ENCODE results near the gene ELOVL6. TPM values are rescaled to one million over a fixed set of nuclear protein-coding genes. Genes with fewer than 3 reads are reported as not detected.
"Not testable (repeated sequence)": the region's sequence is repeated elsewhere in the genome, so short reads cannot be mapped to it uniquely, and the experiment has no call there.

Gene ELOVL6
- total RNA-seq, 1 donor from 2014 or later = 3.1 TPM

DNA sequence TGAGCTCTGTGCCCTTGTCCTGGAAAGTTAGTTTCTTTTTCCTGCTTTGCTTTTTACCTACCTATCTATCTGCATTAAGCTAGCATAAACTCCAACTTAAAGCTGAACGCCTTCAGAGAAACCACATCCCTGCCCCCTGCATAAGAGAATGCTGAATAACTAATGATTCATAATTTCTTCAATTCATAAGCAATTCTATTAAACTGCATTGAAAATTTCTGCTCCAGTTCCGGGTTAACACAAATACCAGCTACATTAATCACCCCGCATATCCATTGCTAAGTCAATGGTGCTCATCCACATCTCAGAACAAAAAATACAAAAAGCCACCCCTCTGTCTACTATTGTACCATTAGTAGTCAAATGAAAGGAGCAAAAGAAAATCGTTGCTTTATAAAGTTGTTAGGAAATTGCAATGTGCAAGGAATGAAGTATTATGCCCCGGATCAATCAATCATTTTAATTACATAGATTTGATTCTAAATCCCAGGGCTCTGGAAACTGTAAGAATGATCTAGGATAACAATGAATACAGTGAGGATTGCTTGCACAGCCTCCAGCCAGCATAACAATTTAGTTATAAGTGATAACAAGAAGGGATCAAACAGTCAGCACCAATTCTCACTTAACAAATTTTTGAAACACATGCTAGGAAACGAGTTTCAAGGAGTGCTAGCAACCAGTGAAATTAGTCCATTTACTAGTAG, 106.8 kb downstream of the ELOVL6 start:
- Histone ChIP-seq H3K9me3 (ENCODE audit: control insufficient read depth in 3 of 3, low read length in 3 of 3) (no peaks in the 10 kb centered on the region), H3K36me3 (ENCODE audit: control insufficient read depth in 3 of 3, insufficient read depth in 3 of 3, low read length in 3 of 3) (no peaks in the 10 kb centered on the region), H3K9ac (ENCODE audit: low read depth in 1 of 3, low read length in 3 of 3) (no peak overlapping the region), H3K27me3 (ENCODE audit: control insufficient read depth in 3 of 3, insufficient read depth in 3 of 3, low read length in 3 of 3) (no peaks in the 10 kb centered on the region), H3K4me3 (ENCODE audit: low read length in 3 of 3) (no peak overlapping the region), H3K4me1 (ENCODE audit: control insufficient read depth in 3 of 3, insufficient read depth in 3 of 3, low read length in 3 of 3) (no peaks in the 10 kb centered on the region), H3K27ac (ENCODE audit: low read depth, low read length) (no peak overlapping the region)

- H3K4me3 ChIP-seq (ENCODE audit: low read length in 3 of 3) = no peak overlapping the region
- H3K9ac ChIP-seq (ENCODE audit: low read depth in 1 of 3, low read length in 3 of 3) = no peak overlapping the region
- peaks cover 0 to 3% (median 0%) of the 10 kb centered on the region in 3 donors for H3K4me1 ChIP-seq (ENCODE audit: control insufficient read depth in 3 of 3, insufficient read depth in 3 of 3, low read length in 3 of 3)
- H3K9me3 ChIP-seq (ENCODE audit: control insufficient read depth in 3 of 3, low read length in 3 of 3) = no peaks in the 10 kb centered on the region
- no peaks in the 10 kb centered on the region for H3K36me3 ChIP-seq (ENCODE audit: control insufficient read depth in 3 of 3, insufficient read depth in 3 of 3, low read length in 3 of 3)
- no peak overlapping the region for H3K27ac ChIP-seq (ENCODE audit: low read depth, low read length)
- no peaks in the 10 kb centered on the region for H3K27me3 ChIP-seq (ENCODE audit: control insufficient read depth in 3 of 3, insufficient read depth in 3 of 3, low read length in 3 of 3)
Observed at GRCh38 chr4:110088670-110089069, 109.7 kb downstream of the ELOVL6 start.

DNA sequence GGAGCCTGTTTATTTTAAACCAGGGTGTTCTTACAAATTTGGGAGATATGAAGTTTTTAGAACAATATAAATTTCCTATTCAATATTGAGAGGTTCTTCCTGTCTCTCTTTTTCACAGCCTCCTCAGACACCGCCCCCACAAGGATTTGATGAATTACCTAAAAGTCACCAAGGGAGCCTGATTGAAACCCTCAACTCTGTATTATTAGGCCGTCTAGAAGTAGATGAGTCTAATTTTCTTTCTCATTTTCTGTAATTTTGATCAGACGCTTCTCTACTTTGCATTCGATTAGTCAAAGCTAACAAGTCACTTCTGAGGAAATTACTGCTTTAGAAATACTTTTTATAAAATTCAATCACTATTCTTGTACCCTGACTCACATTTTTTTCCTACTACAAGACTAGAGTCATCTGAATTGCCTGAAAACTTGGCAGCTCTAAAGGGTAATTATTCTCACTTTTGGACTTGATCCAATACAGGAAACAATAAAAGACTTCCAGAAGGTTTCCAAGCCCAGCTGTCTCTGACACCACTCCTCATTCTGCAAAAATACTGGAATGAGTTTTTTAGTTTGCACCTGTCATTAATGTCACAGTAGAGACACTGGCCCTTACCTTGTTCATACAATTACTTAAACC, 111.2 kb downstream of the ELOVL6 start:
- no peak overlapping the region for H3K27ac ChIP-seq (ENCODE audit: low read depth, low read length)
- H3K9ac ChIP-seq (ENCODE audit: low read depth in 1 of 3, low read length in 3 of 3) = no peak overlapping the region
- H3K36me3 ChIP-seq (ENCODE audit: control insufficient read depth in 3 of 3, insufficient read depth in 3 of 3, low read length in 3 of 3) = no peaks in the 10 kb centered on the region
- no peak overlapping the region for H3K4me3 ChIP-seq (ENCODE audit: low read length in 3 of 3)
- no peaks in the 10 kb centered on the region for H3K9me3 ChIP-seq (ENCODE audit: control insufficient read depth in 3 of 3, low read length in 3 of 3)
- no peaks in the 10 kb centered on the region for H3K27me3 ChIP-seq (ENCODE audit: control insufficient read depth in 3 of 3, insufficient read depth in 3 of 3, low read length in 3 of 3)
- peaks cover 0 to 3% (median 0%) of the 10 kb centered on the region in 3 donors for H3K4me1 ChIP-seq (ENCODE audit: control insufficient read depth in 3 of 3, insufficient read depth in 3 of 3, low read length in 3 of 3)

- H3K36me3 ChIP-seq (ENCODE audit: control insufficient read depth in 3 of 3, insufficient read depth in 3 of 3, low read length in 3 of 3) = no peaks in the 10 kb centered on the region
- H3K9me3 ChIP-seq (ENCODE audit: control insufficient read depth in 3 of 3, low read length in 3 of 3) = no peaks in the 10 kb centered on the region
- peaks cover 0 to 3% (median 0%) of the 10 kb centered on the region in 3 donors for H3K4me1 ChIP-seq (ENCODE audit: control insufficient read depth in 3 of 3, insufficient read depth in 3 of 3, low read length in 3 of 3)
- H3K9ac ChIP-seq (ENCODE audit: low read depth in 1 of 3, low read length in 3 of 3) = no peak overlapping the region
- no peak overlapping the region for H3K27ac ChIP-seq (ENCODE audit: low read depth, low read length)
- H3K27me3 ChIP-seq (ENCODE audit: control insufficient read depth in 3 of 3, insufficient read depth in 3 of 3, low read length in 3 of 3) = no peaks in the 10 kb centered on the region
- H3K4me3 ChIP-seq (ENCODE audit: low read length in 3 of 3) = no peak overlapping the region
Observed at GRCh38 chr4:110085131-110085530, 113.3 kb downstream of the ELOVL6 start.

DNA sequence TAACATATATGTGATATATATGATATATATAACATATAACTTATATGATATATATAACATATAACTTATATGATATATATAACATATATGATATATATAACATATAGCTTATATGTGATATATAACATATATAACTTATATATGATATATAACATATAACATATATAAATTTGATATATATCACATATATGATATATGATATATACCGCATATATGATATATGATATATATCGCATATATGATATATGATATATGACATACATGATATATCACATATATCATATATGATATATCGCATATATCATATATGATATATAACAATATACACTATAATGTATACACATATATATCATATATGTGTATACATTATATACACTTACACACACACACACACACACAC, 114.3 kb downstream of the ELOVL6 start:
- no peak overlapping the region for H3K27ac ChIP-seq (ENCODE audit: low read depth, low read length)

DNA sequence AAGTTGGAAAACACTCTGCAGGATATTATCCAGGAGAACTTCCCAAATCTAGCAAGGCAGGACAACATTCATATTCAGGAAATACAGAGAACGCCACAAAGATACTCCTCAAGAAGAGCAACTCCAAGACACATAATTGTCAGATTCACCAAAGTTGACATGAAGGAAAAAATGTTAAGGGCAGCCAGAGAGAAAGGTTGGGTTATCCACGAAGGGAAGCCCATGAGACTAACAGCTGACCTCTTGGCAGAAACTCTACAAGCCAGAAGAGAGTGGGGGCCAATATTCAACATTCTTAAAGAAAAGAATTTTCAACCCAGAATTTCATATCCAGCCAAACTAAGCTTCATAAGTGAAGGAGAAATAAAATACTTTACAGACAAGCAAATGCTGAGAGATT, 120.3 kb downstream of the ELOVL6 start:
- not testable (repeated sequence) for H3K27me3 ChIP-seq (ENCODE audit: control insufficient read depth in 3 of 3, insufficient read depth in 3 of 3, low read length in 3 of 3); H3K9me3 ChIP-seq (ENCODE audit: control insufficient read depth in 3 of 3, low read length in 3 of 3)

More for the DNA sequence above, 114.3 kb downstream of the ELOVL6 start:
- H3K4me1 ChIP-seq (ENCODE audit: control insufficient read depth in 3 of 3, insufficient read depth in 3 of 3, low read length in 3 of 3) = peaks cover 0 to 3% (median 0%) of the 10 kb centered on the region in 3 donors
- no peaks in the 10 kb centered on the region for H3K36me3 ChIP-seq (ENCODE audit: control insufficient read depth in 3 of 3, insufficient read depth in 3 of 3, low read length in 3 of 3)
- no peaks in the 10 kb centered on the region for H3K27me3 ChIP-seq (ENCODE audit: control insufficient read depth in 3 of 3, insufficient read depth in 3 of 3, low read length in 3 of 3)
- H3K9ac ChIP-seq (ENCODE audit: low read depth in 1 of 3, low read length in 3 of 3) = no peak overlapping the region
- no peaks in the 10 kb centered on the region for H3K9me3 ChIP-seq (ENCODE audit: control insufficient read depth in 3 of 3, low read length in 3 of 3)
- no peak overlapping the region for H3K4me3 ChIP-seq (ENCODE audit: low read length in 3 of 3)

GRCh38 chr4:110076828-110077227, 121.6 kb downstream of the ELOVL6 start:
- H3K36me3 ChIP-seq (ENCODE audit: control insufficient read depth in 3 of 3, insufficient read depth in 3 of 3, low read length in 3 of 3); H3K9ac ChIP-seq (ENCODE audit: low read depth in 1 of 3, low read length in 3 of 3); H3K27ac ChIP-seq (ENCODE audit: low read depth, low read length); H3K9me3 ChIP-seq (ENCODE audit: control insufficient read depth in 3 of 3, low read length in 3 of 3); H3K27me3 ChIP-seq (ENCODE audit: control insufficient read depth in 3 of 3, insufficient read depth in 3 of 3, low read length in 3 of 3); H3K4me1 ChIP-seq (ENCODE audit: control insufficient read depth in 3 of 3, insufficient read depth in 3 of 3, low read length in 3 of 3); H3K4me3 ChIP-seq (ENCODE audit: low read length in 3 of 3): not testable (repeated sequence)

More for the DNA sequence above, 120.3 kb downstream of the ELOVL6 start:
- not testable (repeated sequence) for H3K27ac ChIP-seq (ENCODE audit: low read depth, low read length); H3K4me1 ChIP-seq (ENCODE audit: control insufficient read depth in 3 of 3, insufficient read depth in 3 of 3, low read length in 3 of 3); H3K4me3 ChIP-seq (ENCODE audit: low read length in 3 of 3); H3K36me3 ChIP-seq (ENCODE audit: control insufficient read depth in 3 of 3, insufficient read depth in 3 of 3, low read length in 3 of 3); H3K9ac ChIP-seq (ENCODE audit: low read depth in 1 of 3, low read length in 3 of 3)

DNA sequence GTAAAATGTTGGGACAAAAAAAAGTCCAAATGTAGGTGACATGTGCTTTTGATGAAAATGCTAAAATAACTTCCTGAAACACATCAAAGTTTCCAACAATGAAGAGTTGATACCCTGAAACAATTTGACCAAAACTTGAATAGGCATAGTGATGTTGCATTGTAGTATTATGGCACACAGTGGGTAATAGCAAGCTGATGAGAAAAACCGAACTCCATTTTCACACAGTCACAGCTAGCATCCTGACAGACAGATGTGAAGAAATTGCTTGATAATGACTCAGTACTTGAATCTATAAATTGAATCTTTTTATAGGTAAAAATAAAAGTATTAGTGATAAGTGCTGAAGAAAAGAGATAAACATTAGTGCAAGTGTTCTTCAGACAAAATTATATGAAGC, 122.5 kb downstream of the ELOVL6 start:
- H3K27ac ChIP-seq (ENCODE audit: low read depth, low read length) = no peak overlapping the region
- H3K9ac ChIP-seq (ENCODE audit: low read depth in 1 of 3, low read length in 3 of 3) = no peak overlapping the region
- no peaks in the 10 kb centered on the region for H3K36me3 ChIP-seq (ENCODE audit: control insufficient read depth in 3 of 3, insufficient read depth in 3 of 3, low read length in 3 of 3)
- H3K27me3 ChIP-seq (ENCODE audit: control insufficient read depth in 3 of 3, insufficient read depth in 3 of 3, low read length in 3 of 3) = no peaks in the 10 kb centered on the region
- no peaks in the 10 kb centered on the region for H3K4me1 ChIP-seq (ENCODE audit: control insufficient read depth in 3 of 3, insufficient read depth in 3 of 3, low read length in 3 of 3)
- no peak overlapping the region for H3K4me3 ChIP-seq (ENCODE audit: low read length in 3 of 3)
- no peaks in the 10 kb centered on the region for H3K9me3 ChIP-seq (ENCODE audit: control insufficient read depth in 3 of 3, low read length in 3 of 3)

DNA sequence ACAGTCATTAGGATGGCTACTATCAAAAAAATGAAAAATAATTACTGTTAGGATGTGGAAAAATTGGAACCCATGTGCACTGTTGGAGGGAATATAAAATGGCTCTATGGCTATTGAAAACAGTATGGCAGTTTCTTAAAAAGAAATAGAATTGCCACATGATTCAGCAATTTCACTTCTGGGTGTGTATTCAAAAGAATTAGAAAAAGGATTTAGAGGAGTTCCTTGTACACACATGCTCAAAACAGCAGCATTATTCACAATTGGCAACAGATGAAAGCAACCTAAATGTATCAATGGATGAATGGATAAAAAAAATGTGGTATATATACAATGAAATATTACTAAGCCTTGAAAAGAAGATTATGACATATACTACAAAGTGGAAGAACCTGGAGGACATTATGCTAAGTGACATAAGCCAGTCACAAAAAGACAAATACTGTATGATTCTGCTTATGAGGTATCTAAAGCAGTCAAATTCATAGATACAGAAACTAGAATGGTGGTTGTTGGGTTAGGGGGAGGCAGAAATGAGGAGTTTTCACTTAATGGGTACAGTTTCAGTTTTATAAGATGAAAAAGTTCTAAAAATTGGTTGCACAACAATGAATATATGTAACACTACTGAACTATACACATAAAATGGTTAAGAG, 123.2 kb downstream of the ELOVL6 start:
- Histone ChIP-seq H3K4me3 (ENCODE audit: low read length in 3 of 3) (no peak overlapping the region), H3K27me3 (ENCODE audit: control insufficient read depth in 3 of 3, insufficient read depth in 3 of 3, low read length in 3 of 3) (no peaks in the 10 kb centered on the region), H3K4me1 (ENCODE audit: control insufficient read depth in 3 of 3, insufficient read depth in 3 of 3, low read length in 3 of 3) (no peaks in the 10 kb centered on the region), H3K27ac (ENCODE audit: low read depth, low read length) (no peak overlapping the region), H3K9me3 (ENCODE audit: control insufficient read depth in 3 of 3, low read length in 3 of 3) (no peaks in the 10 kb centered on the region), H3K36me3 (ENCODE audit: control insufficient read depth in 3 of 3, insufficient read depth in 3 of 3, low read length in 3 of 3) (no peaks in the 10 kb centered on the region), H3K9ac (ENCODE audit: low read depth in 1 of 3, low read length in 3 of 3) (no peak overlapping the region)

DNA sequence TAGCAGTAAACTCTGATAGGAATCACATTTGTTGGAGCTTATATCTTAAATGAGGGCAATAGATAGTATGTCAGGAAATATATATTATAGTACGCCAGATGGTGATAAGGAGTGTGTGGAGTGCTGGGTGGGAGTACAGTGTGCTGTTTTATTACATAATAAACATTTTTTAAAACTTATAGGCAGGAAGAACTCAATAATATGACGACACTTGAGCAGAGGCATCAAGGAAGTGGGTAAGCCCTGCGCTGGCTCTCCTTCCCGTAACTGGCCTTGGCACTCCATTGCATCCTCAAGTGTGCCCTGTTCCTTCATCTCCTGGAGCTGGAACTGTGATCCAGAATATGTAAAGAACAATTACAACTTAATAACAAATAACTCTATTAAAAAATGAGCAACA, 123.8 kb downstream of the ELOVL6 start:
- no peak overlapping the region for H3K9ac ChIP-seq (ENCODE audit: low read depth in 1 of 3, low read length in 3 of 3)
- no peaks in the 10 kb centered on the region for H3K9me3 ChIP-seq (ENCODE audit: control insufficient read depth in 3 of 3, low read length in 3 of 3)
- no peak overlapping the region for H3K27ac ChIP-seq (ENCODE audit: low read depth, low read length)
- no peaks in the 10 kb centered on the region for H3K36me3 ChIP-seq (ENCODE audit: control insufficient read depth in 3 of 3, insufficient read depth in 3 of 3, low read length in 3 of 3)
- H3K4me3 ChIP-seq (ENCODE audit: low read length in 3 of 3) = no peak overlapping the region
- H3K4me1 ChIP-seq (ENCODE audit: control insufficient read depth in 3 of 3, insufficient read depth in 3 of 3, low read length in 3 of 3) = no peaks in the 10 kb centered on the region
- H3K27me3 ChIP-seq (ENCODE audit: control insufficient read depth in 3 of 3, insufficient read depth in 3 of 3, low read length in 3 of 3) = no peaks in the 10 kb centered on the region
